Caco-2 (cell line): ENCODE results near the gene TRAM2. TPM values are rescaled to one million over a fixed set of nuclear protein-coding genes. Genes with fewer than 3 reads are reported as not detected.

Experiments used
- BruUV-seq: library from RNA; stranded (reverse); fragments of 400-500 nt; replicated peaks from 2 replicates; lab custom pipeline; 2021; lab: Mats Ljungman, UMichigan
- CTCF ChIA-PET: fragments of 300-600 bp; sonication (Branson Sonifier 250); formaldehyde crosslinking; loops from one replicate; lab custom pipeline; 2022; ENCODE audit warnings: antibody characterized with exemption; lab: Charles Lee
- POLR2A ChIA-PET: fragments of 300-600 bp; sonication (Branson Sonifier 250); formaldehyde crosslinking; loops from one replicate; lab custom pipeline; 2022; ENCODE audit warnings: antibody characterized with exemption; lab: Charles Lee
- DNase-seq, 2 experiments: peaks; one replicate each; pipeline versions ENCODE4 v3.0.0 to v3.0.0-alpha.2; 2020 to 2022
- H3K27me3 ChIP-seq: replicated peaks from 2 replicates; pipeline ENCODE4 v1.6.0; 2011; ENCODE audit warnings: low read length; ENCODE audit not compliant: control insufficient read depth, insufficient read depth
- H3K36me3 ChIP-seq: 2 replicates; pipeline ENCODE4 v1.5.1; 2011; ENCODE audit warnings: low read length; ENCODE audit not compliant: control insufficient read depth, insufficient read depth
- H3K4me1 ChIP-seq: fragments of 250-450 bp; sonication (Bioruptor Pico); 2 replicates; pipeline ENCODE4 v1.5.1; 2020; ENCODE audit warnings: mild to moderate bottlenecking
- H3K4me3 ChIP-seq: 2 replicates; pipeline ENCODE4 v1.5.1; 2011; ENCODE audit warnings: low read depth, mild to moderate bottlenecking, control low read depth, low read length
- H3K9me3 ChIP-seq: fragments of 250-450 bp; sonication (Bioruptor Pico); 2 replicates; pipeline ENCODE4 v1.5.1; 2020; ENCODE audit warnings: mild to moderate bottlenecking, moderate library complexity
- H3K27ac Mint-ChIP-seq: one replicate; pipeline ENCODE4 v1.8.0; 2022; ENCODE audit warnings: mixed read lengths; ENCODE audit not compliant: unreplicated experiment
- H3K27me3 Mint-ChIP-seq: one replicate; pipeline ENCODE4 v1.8.0; 2022; ENCODE audit warnings: mixed read lengths; ENCODE audit not compliant: insufficient read depth, unreplicated experiment
- H3K36me3 Mint-ChIP-seq: one replicate; pipeline ENCODE4 v1.8.0; 2022; ENCODE audit warnings: mild to moderate bottlenecking, mixed read lengths; ENCODE audit not compliant: insufficient read depth, unreplicated experiment
- H3K4me1 Mint-ChIP-seq: one replicate; pipeline ENCODE4 v1.8.0; 2022; ENCODE audit warnings: low read depth, mixed read lengths; ENCODE audit not compliant: unreplicated experiment
- H3K4me3 Mint-ChIP-seq: one replicate; pipeline ENCODE4 v1.8.0; 2022; ENCODE audit warnings: mild to moderate bottlenecking, moderate library complexity, mixed read lengths; ENCODE audit not compliant: unreplicated experiment
- H3K9me3 Mint-ChIP-seq: one replicate; pipeline ENCODE4 v1.8.0; 2022; ENCODE audit warnings: mixed read lengths; ENCODE audit not compliant: unreplicated experiment
- intact Hi-C: fragments of 100-400 bp; cut with micrococcal nuclease; formaldehyde crosslinking; loops from one replicate; pipeline ENCODE4 v1.10.0; 2022; ENCODE audit not compliant: unreplicated experiment
- total RNA-seq: library from RNA; stranded (reverse); gene quantifications from 2 replicates; pipeline ENCODE4 v1.2.3, GENCODE V29; 2022
- TF ChIP-seq, protein P1 (sequence below), 2 experiments: fragments of 200-600 bp in 1 of 2; IDR thresholded peaks; 1 replicate in 1 of 2; 2 replicates in 1 of 2; pipeline versions ENCODE4 v1.5.1 to v1.8.0; 2011 to 2022; ENCODE audit warnings: antibody characterized with exemption in 1 of 2, control low read depth in 1 of 2, inconsistent platforms in 1 of 2, low read depth in 1 of 2, low read length in 1 of 2, mild to moderate bottlenecking in 1 of 2, moderate library complexity in 1 of 2; ENCODE audit not compliant: insufficient read depth in 1 of 2, severe bottlenecking in 1 of 2, unreplicated experiment in 1 of 2

TRAM2 gene
- total RNA-seq, 1 experiment from 2014 or later = 71.6 TPM

GRCh38 chr6:52454556-52454955, 122.3 kb downstream of the TRAM2 start:
- DNase-seq = no peak
- H3K27ac Mint-ChIP-seq = no peak overlapping the region
- H3K27me3 ChIP-seq = no peaks in the 10 kb centered on the region
- H3K9me3 Mint-ChIP-seq = peaks cover 10% of the 10 kb centered on the region
- TF ChIP-seq, protein P1, sequence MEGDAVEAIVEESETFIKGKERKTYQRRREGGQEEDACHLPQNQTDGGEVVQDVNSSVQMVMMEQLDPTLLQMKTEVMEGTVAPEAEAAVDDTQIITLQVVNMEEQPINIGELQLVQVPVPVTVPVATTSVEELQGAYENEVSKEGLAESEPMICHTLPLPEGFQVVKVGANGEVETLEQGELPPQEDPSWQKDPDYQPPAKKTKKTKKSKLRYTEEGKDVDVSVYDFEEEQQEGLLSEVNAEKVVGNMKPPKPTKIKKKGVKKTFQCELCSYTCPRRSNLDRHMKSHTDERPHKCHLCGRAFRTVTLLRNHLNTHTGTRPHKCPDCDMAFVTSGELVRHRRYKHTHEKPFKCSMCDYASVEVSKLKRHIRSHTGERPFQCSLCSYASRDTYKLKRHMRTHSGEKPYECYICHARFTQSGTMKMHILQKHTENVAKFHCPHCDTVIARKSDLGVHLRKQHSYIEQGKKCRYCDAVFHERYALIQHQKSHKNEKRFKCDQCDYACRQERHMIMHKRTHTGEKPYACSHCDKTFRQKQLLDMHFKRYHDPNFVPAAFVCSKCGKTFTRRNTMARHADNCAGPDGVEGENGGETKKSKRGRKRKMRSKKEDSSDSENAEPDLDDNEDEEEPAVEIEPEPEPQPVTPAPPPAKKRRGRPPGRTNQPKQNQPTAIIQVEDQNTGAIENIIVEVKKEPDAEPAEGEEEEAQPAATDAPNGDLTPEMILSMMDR (IDR thresholded peaks at IDR 0.05; ENCODE audit: insufficient read depth in 1 of 2, low read depth in 1 of 2, low read length in 1 of 2, severe bottlenecking in 1 of 2, unreplicated experiment in 1 of 2) = no peak
- H3K36me3 Mint-ChIP-seq = no peaks in the 10 kb centered on the region
- no peaks in the 10 kb centered on the region; the same call in 1 of the 2 replicates for H3K9me3 ChIP-seq
- no peaks in the 10 kb centered on the region for H3K27me3 Mint-ChIP-seq
- H3K4me3 ChIP-seq = no peak overlapping the region
- no peaks in the 10 kb centered on the region for H3K4me1 ChIP-seq
- H3K36me3 ChIP-seq = no peaks in the 10 kb centered on the region
- H3K4me1 Mint-ChIP-seq = no peaks in the 10 kb centered on the region
- BruUV-seq = no TSS peak
- POLR2A ChIA-PET = no interaction called here
- intact Hi-C loops = no loop called here
- H3K4me3 Mint-ChIP-seq = no peak overlapping the region
- CTCF ChIA-PET = interaction anchor here (0.6 kb wide), 1 partner anchor 8 kb away, joined by 3 read pairs; no protein-coding TSS in a partner anchor

Other genes with a start within 250 kb of the TRAM2 start
- 8.7 and 10.0 TPM in 2 replicates for gene PAQR8, start 214.9 kb downstream of the TRAM2 start, total RNA-seq
- gene EFHC1, start 156.7 kb downstream of the TRAM2 start, total RNA-seq = 12.2 and 14.6 TPM in 2 replicates
- gene TMEM14A, start 94.1 kb upstream of the TRAM2 start, total RNA-seq = 39.9 and 41.9 TPM in 2 replicates
- 51.6 and 65.4 TPM in 2 replicates for gene GSTA2, start 186.4 kb upstream of the TRAM2 start, total RNA-seq
- 7.7 and 11.2 TPM in 2 replicates for gene GSTA1, start 226.8 kb upstream of the TRAM2 start, total RNA-seq